Stomach (tissue), 9 donors: ENCODE data around the gene TESK2. TPM values are rescaled to one million over a fixed set of nuclear protein-coding genes. Genes with fewer than 3 reads are reported as not detected.

Source experiments
- DNase-seq, 2 donors: peaks; one replicate each; pipeline versions ENCODE4 v3.0.0 to v3.0.0-alpha.2; 2013 to 2019
- H3K27ac ChIP-seq, 5 donors: fragments of 200-600 bp in 4 of 5; sonication (generic) in 4 of 5; one replicate each; pipeline ENCODE4 v1.5.1; 2013 to 2019; ENCODE audit warnings: mild to moderate bottlenecking in 1 of 5, moderate library complexity in 1 of 5
- H3K27me3 ChIP-seq, 3 donors: fragments of 200-600 bp; sonication (generic); one replicate each; pipeline ENCODE4 v1.5.1; 2017 to 2019; ENCODE audit warnings: mixed run types in 1 of 3
- H3K36me3 ChIP-seq, 4 donors: fragments of 200-600 bp; sonication (generic); 1 replicate in 3 of 4; 2 replicates in 1 of 4; pipeline ENCODE4 v1.5.1; 2016 to 2019
- H3K4me1 ChIP-seq, 4 donors: fragments of 200-600 bp; sonication (generic); one replicate each; pipeline ENCODE4 v1.5.1; 2016 to 2019
- H3K4me3 ChIP-seq, 4 donors: fragments of 200-600 bp; sonication (generic) in 3 of 4; one replicate each; pipeline ENCODE4 v1.5.1; 2016 to 2019; ENCODE audit warnings: mild to moderate bottlenecking in 1 of 4
- H3K9me3 ChIP-seq, 4 donors: fragments of 200-600 bp; sonication (generic); one replicate each; pipeline ENCODE4 v1.5.1; 2016 to 2019
- EP300 ChIP-seq: sonication (generic); formaldehyde crosslinking; IDR thresholded peaks from one replicate; pipeline ENCODE4 v1.6.1; 2017; ENCODE audit warnings: antibody characterized with exemption
- POLR2A ChIP-seq, 4 donors: fragments of 450-650 bp; IDR thresholded peaks; one replicate each; pipeline ENCODE4 v1.6.1; 2016; ENCODE audit warnings: antibody characterized with exemption in 4 of 4, control low read depth in 2 of 4, mild to moderate bottlenecking in 1 of 4, moderate library complexity in 1 of 4
- POLR2AphosphoS5 ChIP-seq, 3 donors: sonication (generic); formaldehyde crosslinking; IDR thresholded peaks; one replicate each; pipeline ENCODE4 v1.6.1; 2016; ENCODE audit warnings: antibody characterized with exemption in 3 of 3
- WGBS, 5 donors: extraction: QIAGEN DNeasy Blood & Tissue Kit in 3 of 5; methylation state at CpG; one replicate each; pipeline versions ENCODE4 v1.1.5 to v1.1.7; 2013 to 2018; 5-methylcytosine and 5-hydroxymethylcytosine counted together
- intact Hi-C: fragments of 100-400 bp; cut with DNase I; formaldehyde crosslinking; loops from one replicate; pipeline ENCODE4 v1.15.1; 2023; ENCODE audit warnings: low total_unique reads
- polyA plus RNA-seq, 3 donors: library from polyadenylated mRNA; stranded (reverse); fragments of 200-250 nt; gene quantifications; one replicate each; pipeline ENCODE4 v1.2.3, GENCODE V29; 2013
- total RNA-seq, 5 donors: library from RNA; depleted of rRNA; stranded (reverse); fragments of >200 nt; gene quantifications; one replicate each; pipeline versions ENCODE4 v1.1.0 to v1.2.3, GENCODE V29; 2014 to 2016
- TF ChIP-seq, protein P1 (sequence below), 7 experiments: fragments of 450-650 bp in 4 of 7; fragments of 200-600 bp in 3 of 7; sonication (generic) in 3 of 7; IDR thresholded peaks; one replicate each; pipeline ENCODE4 v1.5.1; 2016 to 2019; ENCODE audit warnings: antibody characterized with exemption in 7 of 7, control low read depth in 2 of 7, mild to moderate bottlenecking in 1 of 7
- donor health status: healthy with polysubstance abuse.
- donor health status: Bipolar disorder and iron deficiency.
- donor health status: healthy.

TESK2 gene
- total and polyA plus RNA-seq, 8 donors, result 2.8 to 11.2 (median 4.0) TPM; not detected in 1

DNA sequence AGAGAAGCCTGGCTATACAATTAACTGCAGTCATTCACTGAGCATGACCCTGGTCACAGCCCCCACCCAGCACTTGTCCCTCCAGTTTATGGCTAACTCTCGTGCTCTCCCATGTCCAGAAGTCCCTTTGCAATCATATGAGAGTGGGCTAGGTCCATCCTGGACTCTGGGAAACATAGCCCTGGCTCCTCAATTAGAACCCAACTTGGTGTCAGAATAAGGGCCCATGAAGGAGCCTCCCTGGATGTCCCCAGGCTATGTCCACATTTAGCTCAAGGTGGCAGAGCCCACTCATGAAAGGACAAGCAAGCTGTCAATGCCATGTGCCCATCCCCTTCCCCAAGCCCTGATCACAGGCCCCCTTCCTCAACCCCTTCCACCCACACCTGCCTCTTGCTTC lies 191.7 kb downstream of the TESK2 start:
- intact Hi-C loops, result no loop called here
- peaks cover 1 to 18% (median 10%) of the 10 kb centered on the region in 4 donors for H3K4me1 ChIP-seq
- H3K9me3 ChIP-seq, result no peaks in the 10 kb centered on the region
- TF ChIP-seq POLR2AphosphoS5 (IDR thresholded peaks at IDR 0.05) (no peak), POLR2A (IDR thresholded peaks at IDR 0.05) (no peak)
- H3K36me3 ChIP-seq, result no peaks in the 10 kb centered on the region
- H3K4me3 ChIP-seq, result no peak overlapping the region
- 75 to 89% (median 80%) methylated on average over 1 of the region's 1 CpG for WGBS, 5 donors
- H3K27me3 ChIP-seq, result no peaks in the 10 kb centered on the region
- H3K27ac ChIP-seq, result no peak overlapping the region
- no peak for DNase-seq

DNA sequence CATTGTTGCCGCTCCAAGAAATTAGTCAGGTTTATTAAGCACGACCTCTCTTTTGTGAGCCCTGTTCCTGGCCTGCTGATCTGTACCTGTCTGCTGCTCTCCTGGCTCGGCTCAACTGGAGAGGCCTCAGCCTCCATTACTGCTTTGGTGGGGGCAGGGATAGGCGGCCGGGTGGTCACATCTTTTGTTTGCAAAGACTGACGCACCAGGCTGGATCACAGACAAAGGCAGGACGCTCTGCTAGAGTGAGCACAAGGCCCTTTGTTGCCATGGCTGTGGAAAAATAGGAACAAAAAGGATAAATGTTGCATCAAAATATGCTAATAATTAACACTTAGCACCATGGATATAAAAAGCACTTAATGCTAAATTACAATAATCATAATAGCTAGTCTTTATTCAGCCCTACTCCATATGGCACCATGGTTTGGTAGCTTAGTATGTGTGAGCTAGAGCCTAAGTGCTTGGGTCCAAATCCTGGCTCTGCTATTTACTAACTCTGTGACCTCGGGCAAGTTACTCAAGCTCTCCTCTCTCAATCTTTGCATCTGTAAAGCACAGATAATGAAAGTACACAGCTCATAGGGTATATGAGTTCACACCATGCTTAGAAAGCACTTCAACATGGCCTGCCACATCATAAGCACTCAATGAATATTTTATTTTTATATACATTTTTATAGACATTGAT lies 193.2 kb downstream of the TESK2 start:
- H3K4me3 ChIP-seq, result no peak overlapping the region
- no peak for DNase-seq
- TF ChIP-seq, protein P1, sequence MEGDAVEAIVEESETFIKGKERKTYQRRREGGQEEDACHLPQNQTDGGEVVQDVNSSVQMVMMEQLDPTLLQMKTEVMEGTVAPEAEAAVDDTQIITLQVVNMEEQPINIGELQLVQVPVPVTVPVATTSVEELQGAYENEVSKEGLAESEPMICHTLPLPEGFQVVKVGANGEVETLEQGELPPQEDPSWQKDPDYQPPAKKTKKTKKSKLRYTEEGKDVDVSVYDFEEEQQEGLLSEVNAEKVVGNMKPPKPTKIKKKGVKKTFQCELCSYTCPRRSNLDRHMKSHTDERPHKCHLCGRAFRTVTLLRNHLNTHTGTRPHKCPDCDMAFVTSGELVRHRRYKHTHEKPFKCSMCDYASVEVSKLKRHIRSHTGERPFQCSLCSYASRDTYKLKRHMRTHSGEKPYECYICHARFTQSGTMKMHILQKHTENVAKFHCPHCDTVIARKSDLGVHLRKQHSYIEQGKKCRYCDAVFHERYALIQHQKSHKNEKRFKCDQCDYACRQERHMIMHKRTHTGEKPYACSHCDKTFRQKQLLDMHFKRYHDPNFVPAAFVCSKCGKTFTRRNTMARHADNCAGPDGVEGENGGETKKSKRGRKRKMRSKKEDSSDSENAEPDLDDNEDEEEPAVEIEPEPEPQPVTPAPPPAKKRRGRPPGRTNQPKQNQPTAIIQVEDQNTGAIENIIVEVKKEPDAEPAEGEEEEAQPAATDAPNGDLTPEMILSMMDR (IDR thresholded peaks at IDR 0.05), result no peak
- TF ChIP-seq EP300 (no peak), POLR2A (IDR thresholded peaks at IDR 0.05) (no peak), POLR2AphosphoS5 (IDR thresholded peaks at IDR 0.05) (no peak)
- no peak overlapping the region for H3K27ac ChIP-seq
- H3K4me1 ChIP-seq, result peaks cover 0 to 11% (median 3%) of the 10 kb centered on the region in 4 donors
- intact Hi-C loops, result no loop called here
- H3K36me3 ChIP-seq, result no peaks in the 10 kb centered on the region
- no peaks in the 10 kb centered on the region for H3K27me3 ChIP-seq
- 66 to 72% (median 71%) methylated on average over 8 of the region's 8 CpGs for WGBS, 5 donors
- no peaks in the 10 kb centered on the region for H3K9me3 ChIP-seq

Other genes starting within 250 kb of the TESK2 start
- gene HPDL, start 164.3 kb downstream of the TESK2 start, total RNA-seq, result 10 to 100 TPM in 1 of 5 donors, 1 to 10 TPM in 1, not detected in 3; 4.1 to 10.1 TPM
- 1 to 10 TPM; 1.8 to 6.6 (median 3.1) TPM for gene HPDL, start 164.3 kb downstream of the TESK2 start, polyA plus RNA-seq
- 10 to 100 TPM in 2 of 5 donors, 1 to 10 TPM in 2, under 1 TPM in 1; 0.87 to 31.5 (median 8.8) TPM for gene TOE1, start 151.0 kb downstream of the TESK2 start, total RNA-seq
- gene TOE1, start 151.0 kb downstream of the TESK2 start, polyA plus RNA-seq, result 10 to 100 TPM in 1 of 3 donors, 1 to 10 TPM in 2; 6.4 to 11.2 (median 7.3) TPM
- 10 to 100 TPM; 11.6 to 88.7 (median 19.1) TPM for gene MUTYH, start 150.7 kb downstream of the TESK2 start, total RNA-seq
- gene MUTYH, start 150.7 kb downstream of the TESK2 start, polyA plus RNA-seq, result 10 to 100 TPM; 19.4 to 24.1 (median 20.0) TPM
- 1 to 10 TPM in 1 of 5 donors, under 1 TPM in 1, not detected in 3; 0.18 to 2.7 TPM for gene CCDC163, start 8.9 kb upstream of the TESK2 start, total RNA-seq
- gene CCDC163, start 8.9 kb upstream of the TESK2 start, polyA plus RNA-seq, result 1 to 10 TPM; 1.2 to 2.6 (median 1.8) TPM
- gene MMACHC, start 9.1 kb upstream of the TESK2 start, total RNA-seq, result 10 to 100 TPM in 1 of 5 donors, 1 to 10 TPM in 2, under 1 TPM in 2; 0.58 to 20.6 (median 1.6) TPM
- gene MMACHC, start 9.1 kb upstream of the TESK2 start, polyA plus RNA-seq, result 1 to 10 TPM; 1.7 to 2.3 (median 1.7) TPM
- gene PRDX1, start 30.7 kb upstream of the TESK2 start, total RNA-seq, result 100 to 1,000 TPM in 4 of 5 donors, 10 to 100 TPM in 1; 77.6 to 447 (median 187) TPM
- 100 to 1,000 TPM; 570 to 892 (median 660) TPM for gene PRDX1, start 30.7 kb upstream of the TESK2 start, polyA plus RNA-seq
- 100 to 1,000 TPM in 4 of 5 donors, 10 to 100 TPM in 1; 10.5 to 203 (median 141) TPM for gene AKR1A1, start 59.7 kb upstream of the TESK2 start, total RNA-seq
- gene AKR1A1, start 59.7 kb upstream of the TESK2 start, polyA plus RNA-seq, result 100 to 1,000 TPM; 192 to 246 (median 212) TPM
- 100 to 1,000 TPM in 2 of 5 donors, 10 to 100 TPM in 3; 14.0 to 107 (median 51.8) TPM for gene NASP, start 92.9 kb upstream of the TESK2 start, total RNA-seq
- gene NASP, start 92.9 kb upstream of the TESK2 start, polyA plus RNA-seq, result 100 to 1,000 TPM in 1 of 3 donors, 10 to 100 TPM in 2; 78.7 to 119 (median 79.9) TPM
- 10 to 100 TPM in 2 of 5 donors, 1 to 10 TPM in 2, not detected in 1; 5.1 to 17.1 (median 11.1) TPM for gene CCDC17, start 132.9 kb upstream of the TESK2 start, total RNA-seq
- gene CCDC17, start 132.9 kb upstream of the TESK2 start, polyA plus RNA-seq, result under 1 TPM in 2 of 3 donors, not detected in 1; 0.68 to 0.83 TPM
- 100 to 1,000 TPM; 102 to 346 (median 104) TPM for gene GPBP1L1, start 195.4 kb upstream of the TESK2 start, total RNA-seq
- gene GPBP1L1, start 195.4 kb upstream of the TESK2 start, polyA plus RNA-seq, result 10 to 100 TPM; 40.1 to 48.6 (median 45.1) TPM
- gene TMEM69, start 197.0 kb upstream of the TESK2 start, total RNA-seq, result 10 to 100 TPM in 3 of 5 donors, 1 to 10 TPM in 1, not detected in 1; 7.1 to 35.6 (median 21.5) TPM
- gene TMEM69, start 197.0 kb upstream of the TESK2 start, polyA plus RNA-seq, result 10 to 100 TPM; 10.1 to 14.7 (median 14.2) TPM